HG02973 (cell line): ENCODE data around the gene VWA3B.

Source experiments
- ATAC-seq: cut with Tn5 transposase; IDR thresholded peaks from one replicate; pipeline ENCODE4 v1.9.1; 2021; ENCODE audit warnings: moderate library complexity; ENCODE audit not compliant: unreplicated experiment

Gene VWA3B

DNA sequence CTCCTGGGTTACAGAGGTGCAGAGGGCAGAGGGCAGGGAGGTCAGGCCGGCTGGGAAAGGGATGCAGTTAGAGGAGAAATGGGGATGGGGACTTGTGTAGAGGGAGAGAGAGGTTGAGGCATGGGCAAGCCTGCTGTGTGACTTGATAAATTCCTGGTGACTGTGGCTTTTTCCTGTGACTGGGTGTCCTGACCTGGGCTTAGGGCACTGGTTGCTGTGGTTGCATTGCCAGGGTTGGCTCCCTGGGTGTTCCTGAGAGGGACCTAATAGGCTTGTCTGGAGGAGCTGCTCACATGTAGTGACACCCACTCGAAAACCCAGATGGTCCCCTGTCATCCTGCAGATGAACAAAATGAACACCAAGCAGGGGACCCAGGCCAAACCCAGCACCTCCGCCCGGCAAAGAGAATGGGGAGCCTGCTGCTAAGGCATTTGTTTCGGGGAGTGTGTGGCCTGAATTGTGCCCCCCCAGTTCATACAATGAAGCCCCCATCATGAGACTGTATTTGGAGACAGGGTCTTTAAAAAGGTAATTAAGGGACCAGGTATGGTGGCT, 78.6 kb downstream of the VWA3B start:
- ATAC-seq, result no peak

DNA sequence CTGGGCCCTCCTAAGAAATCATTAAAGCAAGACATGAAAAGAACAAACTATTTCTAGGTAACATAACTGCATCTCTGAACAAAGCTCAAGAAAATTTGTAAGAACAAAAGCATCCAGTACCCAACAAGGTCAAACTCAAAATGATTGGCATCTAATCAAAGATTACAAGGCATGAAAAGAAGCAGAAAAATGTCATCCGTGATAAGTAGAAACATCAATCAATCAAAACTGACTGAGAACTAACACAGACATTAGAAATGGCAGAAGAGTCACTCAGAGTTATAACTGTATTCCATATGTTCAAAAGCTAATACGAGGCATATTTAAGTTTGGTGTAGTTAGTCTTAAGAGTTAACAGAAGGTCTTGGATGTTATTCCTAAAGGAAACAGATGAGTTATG, 80.9 kb downstream of the VWA3B start:
- ATAC-seq, result no peak

DNA sequence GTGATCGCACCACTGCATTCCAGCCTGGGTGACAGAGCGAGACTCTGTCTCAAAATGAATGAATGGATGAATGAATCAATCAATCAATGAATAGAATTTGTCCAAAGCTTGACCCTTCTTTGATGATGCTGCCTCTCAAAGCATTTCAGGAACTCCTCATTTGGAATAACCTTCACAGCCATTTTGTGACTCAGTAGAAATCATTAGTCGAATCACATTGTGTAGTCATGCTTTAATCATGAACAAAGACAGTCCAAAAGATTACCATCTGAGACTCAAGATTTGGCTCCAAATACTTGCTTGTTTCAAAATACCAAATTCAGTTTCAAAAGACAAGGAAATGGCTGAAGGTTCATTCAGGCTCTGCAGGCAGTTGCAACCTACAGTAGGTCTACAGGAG, 83.1 kb downstream of the VWA3B start:
- ATAC-seq, result no peak

DNA sequence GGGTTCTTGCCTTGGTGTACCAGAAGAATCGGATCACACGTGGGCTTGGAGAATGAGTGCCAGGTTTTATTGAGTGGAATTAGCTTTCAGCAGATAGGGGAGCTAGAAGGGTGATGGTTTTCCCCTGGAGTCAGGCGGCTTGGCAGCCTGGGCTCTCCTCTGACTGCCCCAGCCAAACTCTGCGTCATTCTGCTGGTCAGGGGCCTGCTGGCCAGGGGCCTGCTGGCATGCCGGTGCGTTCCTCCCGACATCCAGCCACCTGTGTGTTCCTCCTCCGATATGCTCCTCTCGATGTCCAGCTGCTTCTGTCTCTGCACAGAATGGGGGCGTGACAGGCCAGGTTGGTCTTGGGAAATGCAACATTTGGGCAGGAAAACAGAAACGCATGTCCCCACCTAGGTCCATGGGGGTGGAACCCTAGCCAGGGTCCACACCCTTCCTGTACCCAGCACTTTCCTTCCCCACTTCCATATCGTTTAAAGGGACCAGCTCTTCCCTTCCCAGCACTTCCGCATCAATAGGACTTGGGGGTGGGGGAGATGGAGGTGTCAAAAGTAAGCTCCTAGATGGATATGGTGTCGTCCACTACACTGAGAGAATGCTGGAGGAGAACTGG, 85.3 kb downstream of the VWA3B start:
- no peak for ATAC-seq

DNA sequence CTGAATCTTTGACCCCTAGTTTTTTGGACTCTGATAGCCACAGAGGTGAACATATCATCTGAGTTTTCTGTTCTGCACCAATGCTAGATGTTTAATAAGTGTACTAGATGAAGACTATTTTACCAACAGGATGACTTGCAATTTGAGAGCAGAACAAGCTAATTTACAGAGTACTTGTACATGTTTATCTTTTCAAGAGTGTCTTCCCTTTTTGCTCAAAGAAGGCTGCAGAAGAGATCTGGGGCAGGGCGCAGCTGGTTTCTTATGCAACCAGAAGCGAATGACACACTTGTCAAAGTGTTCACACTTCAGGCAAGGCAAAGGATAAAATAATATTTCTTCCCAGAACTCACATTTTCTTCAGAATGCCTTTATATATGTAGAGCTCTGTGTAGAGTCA, 86.0 kb downstream of the VWA3B start:
- ATAC-seq, result no peak

DNA sequence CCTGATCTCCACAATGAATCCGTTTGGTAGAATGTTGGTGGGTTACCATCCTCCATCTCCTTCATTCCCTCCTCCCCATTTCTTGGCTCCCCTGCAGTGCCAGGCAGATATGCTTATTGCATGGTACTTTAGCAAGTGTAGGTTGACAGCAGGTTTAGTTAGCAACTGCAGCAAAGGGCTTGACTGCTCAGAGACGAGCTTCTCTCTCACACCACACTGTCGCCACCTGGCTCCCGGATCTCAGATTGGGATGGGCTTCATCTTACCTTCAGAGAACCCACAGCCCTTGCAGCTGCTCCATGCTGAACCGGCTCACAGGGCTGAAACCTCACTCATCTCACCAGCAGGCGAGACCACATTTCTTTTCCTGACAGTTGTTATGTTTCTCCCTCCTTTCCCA, 88.8 kb downstream of the VWA3B start:
- ATAC-seq, result no peak

DNA sequence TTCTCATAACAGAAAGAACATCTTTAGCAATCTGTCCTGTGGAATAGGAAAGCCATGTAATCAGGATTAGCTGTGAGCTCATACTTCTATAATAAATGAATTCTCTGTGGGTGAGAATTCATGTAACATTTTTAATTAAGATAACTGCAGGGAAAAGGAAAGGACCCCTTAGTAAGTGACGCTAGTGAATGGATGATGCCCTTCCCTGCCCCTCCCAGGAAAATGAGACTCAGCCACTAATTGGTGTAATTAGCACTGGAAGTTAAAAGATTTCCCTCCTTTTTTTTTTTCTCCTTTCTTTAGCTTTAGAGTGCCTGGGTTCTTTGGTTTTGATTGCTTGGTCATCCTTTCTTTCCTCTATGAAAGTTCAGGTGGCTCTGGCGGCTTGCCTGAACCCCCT, 90.3 kb downstream of the VWA3B start:
- ATAC-seq, result no peak

DNA sequence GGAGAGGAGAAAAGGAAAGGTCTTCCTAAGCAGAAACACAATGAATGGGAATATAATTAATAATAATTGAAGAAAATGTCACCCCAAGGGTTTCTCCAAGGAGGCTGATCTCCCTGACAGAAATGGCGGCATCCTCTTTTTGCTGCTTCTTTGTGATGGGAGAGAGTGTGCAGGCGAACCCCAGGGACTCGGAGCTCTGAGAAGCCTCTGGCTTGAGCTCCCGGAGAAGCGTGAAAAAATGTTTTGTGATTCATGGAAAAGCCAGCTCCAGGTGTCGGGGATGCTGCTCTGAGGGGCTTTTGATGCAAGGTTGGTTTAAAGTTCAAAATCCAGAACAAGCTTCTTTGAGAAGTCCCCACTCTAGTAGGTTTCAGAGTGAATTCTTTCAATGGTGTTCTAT, 91.0 kb downstream of the VWA3B start:
- no peak for ATAC-seq

DNA sequence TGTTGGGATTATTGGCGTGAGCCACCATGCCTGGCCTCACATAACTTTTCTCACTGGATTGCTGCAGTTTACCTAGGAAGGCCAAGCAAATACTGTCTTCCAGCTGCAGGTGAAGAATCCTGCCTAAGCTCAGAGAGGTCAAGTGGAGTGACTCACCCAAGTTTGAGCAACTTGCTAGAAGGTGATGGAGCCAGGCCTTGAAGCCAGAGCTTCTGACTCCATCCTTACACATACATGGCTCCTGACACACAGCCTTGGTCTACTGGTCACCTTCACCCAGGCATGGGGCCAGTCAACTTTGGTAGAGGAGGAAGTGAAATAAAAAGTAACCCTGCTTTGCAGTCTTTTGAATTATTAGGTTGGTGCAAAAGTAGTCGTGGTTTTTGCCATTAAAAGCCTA, 93.5 kb downstream of the VWA3B start:
- no peak for ATAC-seq

DNA sequence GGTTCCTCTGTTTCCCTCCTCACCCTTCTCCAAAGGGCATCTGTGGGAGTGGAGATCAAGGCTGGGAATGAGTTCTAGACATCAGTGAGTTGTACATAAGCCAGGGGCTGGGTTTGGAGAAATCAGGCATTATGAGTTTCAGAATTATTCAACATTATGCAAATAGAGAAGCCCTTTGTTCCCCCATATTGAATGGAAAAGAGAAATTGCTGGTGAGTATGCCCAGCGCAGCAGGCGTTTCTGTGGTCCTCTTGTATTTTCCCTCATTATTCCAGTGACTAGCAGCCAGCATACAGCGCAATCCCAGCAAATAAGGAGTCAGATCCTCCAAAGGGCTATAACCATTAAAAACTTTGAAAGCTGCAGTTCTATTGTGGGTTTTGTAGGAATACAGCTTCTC, 94.4 kb downstream of the VWA3B start:
- ATAC-seq, result no peak

DNA sequence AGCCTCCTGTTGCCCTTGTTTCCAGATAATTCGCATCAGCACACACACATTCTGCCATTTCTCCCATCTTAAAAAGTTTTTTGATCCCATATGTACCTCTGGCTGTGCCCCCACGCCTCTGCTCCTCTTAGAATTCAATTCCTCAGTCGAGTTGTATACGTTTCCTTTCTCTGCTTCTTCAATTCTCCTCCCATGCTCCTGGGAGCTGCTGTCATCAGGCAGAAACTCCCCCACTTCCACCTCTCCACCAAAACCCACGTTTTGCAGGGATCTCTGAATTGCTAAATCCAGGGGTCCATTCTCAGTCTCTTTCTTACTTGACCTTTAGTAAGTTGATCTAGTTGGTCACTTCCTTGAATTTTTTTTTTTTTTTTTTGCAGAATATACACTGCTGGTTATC, 98.8 kb downstream of the VWA3B start:
- ATAC-seq, result no peak

DNA sequence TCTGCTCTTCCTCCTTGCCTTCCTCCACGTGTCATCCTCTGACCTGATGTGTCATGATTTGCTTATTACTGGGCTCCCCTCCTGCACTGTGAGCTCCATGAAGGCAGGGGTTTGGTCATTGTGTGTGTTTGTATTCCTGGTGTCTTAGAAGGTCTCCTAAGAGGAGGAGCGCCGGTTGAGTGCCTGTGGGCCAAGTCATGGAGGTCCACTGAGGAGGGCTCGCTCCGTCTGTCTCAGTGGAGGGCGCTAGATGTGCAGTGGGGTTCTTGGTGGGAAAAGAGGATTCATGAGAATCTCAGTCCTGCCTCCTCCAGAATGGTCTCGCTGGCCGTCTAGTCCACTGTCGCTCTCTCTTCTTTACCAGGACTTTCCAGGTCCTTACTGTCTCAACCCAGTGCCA, 100.2 kb downstream of the VWA3B start:
- ATAC-seq, result no peak

DNA sequence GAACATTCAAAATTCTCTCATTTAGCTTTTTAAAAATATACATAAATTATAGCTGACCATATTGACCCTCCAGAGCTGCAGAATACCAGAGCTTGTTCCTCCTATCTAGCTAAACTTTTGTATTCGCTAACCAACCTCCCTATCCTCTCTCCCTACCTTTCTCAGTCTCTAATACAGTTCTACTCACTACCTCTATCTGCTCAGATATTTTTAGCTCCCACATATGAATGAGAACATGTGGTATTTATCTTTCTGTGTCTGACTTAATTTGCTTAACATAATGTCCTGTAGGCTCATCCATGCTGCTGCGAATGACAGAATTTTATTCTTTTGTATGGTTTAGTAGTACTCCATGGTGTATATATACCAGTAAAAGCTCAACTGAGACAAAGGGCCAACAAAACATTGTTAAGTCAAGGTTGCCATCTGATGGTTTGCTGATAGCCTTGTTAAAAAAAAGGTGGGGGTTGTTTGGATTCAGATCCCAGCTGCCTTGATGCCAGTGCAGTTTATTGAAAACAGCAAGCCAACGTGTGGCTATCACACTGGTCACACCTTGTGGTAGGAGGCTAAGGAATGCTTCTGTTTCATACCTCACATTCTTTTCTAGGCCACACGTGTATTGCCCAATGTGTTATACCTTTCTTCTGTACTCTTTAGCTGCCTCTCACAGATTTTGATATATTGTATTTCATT, 101.5 kb downstream of the VWA3B start:
- ATAC-seq, result no peak

DNA sequence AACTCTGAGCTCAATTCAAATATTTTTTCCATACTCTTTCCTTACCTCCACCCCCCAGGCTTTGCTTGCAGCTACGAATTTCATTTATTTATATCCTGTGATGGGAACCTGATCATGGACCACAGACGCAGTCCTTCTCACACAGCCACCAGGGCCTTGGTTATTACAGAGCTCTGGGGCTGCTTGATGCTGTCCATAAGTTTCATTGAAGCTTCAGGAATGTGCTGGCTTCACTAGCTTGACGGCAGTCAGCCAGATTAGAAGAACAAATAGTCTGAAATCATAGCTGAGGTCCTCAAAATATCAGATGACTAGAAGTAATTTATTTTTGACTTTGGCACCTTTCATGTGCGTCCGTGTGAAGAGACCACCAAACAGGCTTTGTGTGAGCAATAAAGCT, 104.9 kb downstream of the VWA3B start:
- no peak for ATAC-seq

DNA sequence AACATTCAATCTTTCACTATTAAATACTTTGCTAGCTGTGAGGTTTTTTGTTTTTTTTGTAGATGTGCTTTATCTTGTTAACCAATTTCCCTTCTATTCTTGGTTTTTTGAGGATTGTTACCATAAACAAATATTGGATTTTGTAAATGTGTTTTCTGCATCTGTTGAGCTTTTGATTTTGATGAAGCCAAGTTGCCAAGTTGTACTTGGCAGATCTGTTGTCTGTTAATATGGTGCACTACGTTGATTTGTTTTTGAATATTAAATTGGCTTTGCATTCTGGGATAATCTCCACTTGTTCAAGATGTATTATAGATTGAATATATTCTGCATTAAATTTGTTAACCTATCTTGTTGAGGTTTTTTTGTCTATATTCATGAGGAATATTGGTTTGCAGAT, 114.6 kb downstream of the VWA3B start:
- ATAC-seq, result no peak

DNA sequence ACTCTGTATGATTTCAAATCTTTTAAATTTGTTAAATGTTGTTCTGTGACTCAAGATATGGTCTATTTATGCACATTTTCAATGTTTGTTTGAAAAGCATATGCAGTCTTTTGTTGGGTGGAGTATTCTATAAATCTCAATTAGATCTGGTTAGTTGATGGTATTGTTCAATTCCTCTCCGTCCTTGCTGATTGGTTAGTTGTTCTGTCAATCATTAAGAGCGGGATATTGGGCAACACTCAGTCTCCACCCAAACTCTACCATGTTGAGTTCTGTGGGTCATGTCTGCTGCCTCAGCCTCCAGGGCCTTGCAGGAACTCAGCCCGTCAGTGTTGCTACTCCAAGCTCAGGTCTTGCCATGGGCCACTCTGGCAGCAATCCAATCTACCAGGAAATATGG, 118.9 kb downstream of the VWA3B start:
- no peak for ATAC-seq

DNA sequence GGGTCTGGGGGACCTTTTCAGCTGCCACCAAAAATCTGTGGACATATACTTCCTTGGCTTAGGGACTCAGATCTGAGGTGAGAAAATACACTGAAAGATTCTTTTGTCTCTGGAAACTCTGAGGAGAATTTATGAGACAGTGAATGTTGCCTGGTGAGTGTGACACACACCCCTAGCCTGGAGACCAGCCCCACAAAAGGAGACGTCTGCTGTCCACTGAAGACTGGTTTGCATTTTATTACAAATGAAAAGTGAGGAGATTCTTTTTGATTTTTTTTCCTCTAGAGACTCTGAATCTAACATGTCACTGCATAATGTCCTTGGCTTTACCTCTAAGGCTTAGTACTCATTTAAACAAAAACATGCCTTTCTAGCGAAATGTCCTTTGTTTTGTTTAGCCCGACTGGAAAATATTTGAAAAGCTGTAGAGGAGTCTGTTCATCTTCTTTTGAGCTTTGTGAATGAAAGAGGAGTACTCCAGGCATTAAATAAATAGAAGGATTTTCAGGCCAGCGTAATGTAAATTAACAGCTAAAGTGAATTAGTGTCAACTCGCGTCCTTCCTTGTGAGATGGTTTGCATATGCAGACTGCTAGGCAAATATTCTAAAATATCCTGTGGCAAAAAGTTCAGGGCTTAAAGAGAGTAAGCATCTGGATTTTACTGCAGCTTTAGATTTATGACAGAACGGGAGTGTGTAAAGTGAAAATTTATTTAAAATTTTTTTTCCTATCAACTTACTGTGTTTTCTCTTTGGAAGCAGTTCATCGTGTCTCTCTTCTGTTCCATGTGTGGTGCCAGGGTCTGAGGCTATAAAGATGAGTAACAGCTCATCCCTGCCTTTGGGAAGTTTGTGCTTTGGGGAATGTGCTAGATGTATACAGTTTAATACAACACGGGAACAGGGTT, 125.4 kb downstream of the VWA3B start:
- ATAC-seq, result no peak

DNA sequence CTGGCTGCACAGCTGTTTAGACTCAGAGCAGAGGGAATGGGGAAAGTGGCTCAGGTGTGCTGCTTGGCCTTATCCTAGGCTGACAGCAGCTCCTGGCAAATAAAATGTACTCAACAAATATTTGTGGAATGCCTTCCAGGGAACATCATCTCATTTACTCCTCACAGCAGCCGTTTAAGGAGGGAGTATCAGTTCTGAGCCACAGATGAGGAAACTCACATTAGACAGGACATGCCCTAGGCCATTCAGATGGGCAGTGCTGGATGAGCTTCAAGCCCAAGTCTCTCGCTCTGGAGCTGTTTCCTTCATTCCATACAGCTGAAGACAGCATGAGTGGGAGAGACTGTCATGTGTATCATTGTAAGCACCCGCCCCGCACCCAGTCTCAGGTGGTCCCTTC, 129.6 kb downstream of the VWA3B start:
- ATAC-seq, result no peak

DNA sequence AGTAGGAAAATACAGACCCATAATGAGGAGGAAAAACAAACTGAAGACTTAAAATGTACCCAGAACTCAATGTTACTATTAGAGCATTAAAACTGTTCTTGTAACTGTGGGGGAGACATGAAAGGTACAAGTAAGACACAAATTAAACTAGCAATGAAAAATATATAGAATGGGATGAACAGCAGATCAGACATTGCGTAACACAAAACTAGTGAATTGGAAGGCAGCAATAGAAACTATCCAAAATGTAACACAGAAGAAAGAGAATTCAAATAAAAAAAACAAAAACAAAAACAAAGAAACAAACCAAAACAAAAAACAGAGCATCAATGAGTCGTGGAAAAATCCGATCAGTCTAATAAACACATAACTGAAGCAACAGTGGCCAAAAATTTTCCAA, 132.2 kb downstream of the VWA3B start:
- no peak for ATAC-seq

DNA sequence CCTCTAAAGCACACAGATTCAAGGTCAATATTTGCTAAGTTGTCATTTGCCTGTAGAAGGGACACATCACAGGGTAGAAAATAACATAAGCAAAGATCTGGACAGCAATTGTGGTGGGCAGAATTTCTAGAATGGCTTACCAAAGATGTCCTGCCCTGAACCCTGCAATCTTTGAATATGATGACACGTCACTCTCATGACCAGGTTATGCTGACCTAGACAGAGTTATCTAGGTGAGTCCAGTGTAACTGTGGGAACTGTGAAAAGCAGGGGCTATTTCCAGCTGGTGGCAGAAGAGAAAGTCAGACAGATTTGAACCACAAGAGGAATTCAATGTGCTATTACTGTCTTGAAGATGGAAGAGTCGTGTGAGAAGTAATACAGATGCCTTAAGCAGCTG, 147.0 kb downstream of the VWA3B start:
- no peak for ATAC-seq

DNA sequence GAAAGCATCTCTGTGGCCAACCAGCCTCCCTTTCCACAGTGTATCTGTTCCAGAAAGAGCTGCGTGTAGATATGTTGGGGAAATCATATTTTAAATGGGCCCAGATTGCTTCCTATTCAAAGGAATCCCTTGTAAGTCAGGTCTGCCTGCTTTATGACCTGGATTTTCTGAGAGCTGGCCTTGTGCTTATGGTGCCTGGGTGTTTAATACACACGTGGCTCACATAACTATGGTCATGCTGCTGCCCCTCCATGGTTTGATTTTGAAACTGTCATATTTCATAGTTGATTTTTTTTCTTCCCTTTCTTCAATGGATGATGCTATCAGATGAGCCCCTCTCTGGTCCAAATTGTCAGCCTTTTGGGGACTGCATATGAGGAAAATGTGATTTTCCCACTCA, 147.8 kb downstream of the VWA3B start:
- ATAC-seq, result no peak

DNA sequence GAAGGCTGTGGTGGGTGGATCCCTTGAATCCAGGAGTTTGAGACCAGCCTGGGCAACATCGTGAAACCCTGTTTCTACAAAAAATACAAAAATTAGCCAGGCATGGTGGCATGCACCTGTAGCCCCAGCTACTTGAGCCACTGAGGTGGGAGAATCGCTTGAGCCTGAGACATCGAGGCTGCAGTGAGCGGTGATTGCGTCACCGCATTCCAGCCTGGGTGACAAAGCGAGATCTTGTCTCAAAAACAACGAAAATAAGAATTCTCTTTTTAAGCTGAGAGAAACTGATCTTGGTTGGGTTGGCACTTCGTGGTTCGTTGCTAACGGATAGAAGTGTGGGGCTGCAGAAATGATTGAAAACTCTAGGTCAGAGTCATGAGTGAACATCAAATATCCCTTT, 150.0 kb downstream of the VWA3B start:
- no peak for ATAC-seq
